ENCODE data around the gene CNOT1. TPM values are rescaled to one million over a fixed set of nuclear protein-coding genes. Genes with fewer than 3 reads are reported as not detected.
"Not testable (repeated sequence)": the region's sequence is repeated elsewhere in the genome, so short reads cannot be mapped to it uniquely, and the experiment has no call there.

The CNOT1 gene
- total RNA-seq, 1 donor from 2014 or later, result 64.1 TPM

DNA sequence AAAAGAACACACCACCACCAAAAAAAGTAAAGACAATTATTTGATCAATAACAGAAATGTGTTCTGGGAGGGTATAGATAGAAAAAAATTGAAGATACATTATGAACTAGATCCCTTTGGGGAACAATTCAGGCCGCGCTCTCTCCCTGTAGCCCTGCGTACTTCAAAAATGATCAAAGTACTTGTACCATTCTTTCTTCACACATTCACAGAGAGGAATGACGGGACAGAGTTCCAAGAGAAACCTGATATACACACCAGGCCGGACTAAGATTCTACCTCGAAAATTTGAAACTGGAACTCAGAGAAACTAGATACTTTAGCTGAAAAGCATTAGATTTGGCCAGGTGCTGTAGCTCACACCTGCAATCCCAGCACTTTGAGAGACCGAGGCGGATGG is 50.0 kb downstream of the CNOT1 start:
- no peak for DNase-seq
- H3K4me1 ChIP-seq, result peaks cover 36% of the 10 kb centered on the region
- no peak for TF ChIP-seq CTCF (IDR thresholded peaks at IDR 0.05; ENCODE audit: borderline replicate concordance)
- no peaks in the 10 kb centered on the region for H3K27me3 ChIP-seq (ENCODE audit: low read depth)
- H3K27ac ChIP-seq (replicated peaks), result peak overlapping the region; percentile 51
- no peaks in the 10 kb centered on the region for H3K9me3 ChIP-seq (replicated peaks)
- no peak overlapping the region for H3K4me3 ChIP-seq
- intact Hi-C loops (cut with micrococcal nuclease), result no loop called here
- peaks cover 100% of the 10 kb centered on the region for H3K36me3 ChIP-seq

GRCh38 chr16:58578642-58579041 is 51.0 kb downstream of the CNOT1 start:
- no peak for TF ChIP-seq CTCF (IDR thresholded peaks at IDR 0.05; ENCODE audit: borderline replicate concordance)
- peaks cover 40% of the 10 kb centered on the region for H3K4me1 ChIP-seq
- H3K9me3 ChIP-seq (replicated peaks), result no peaks in the 10 kb centered on the region
- no peak overlapping the region for H3K4me3 ChIP-seq
- peak overlapping the region; percentile 51 for H3K27ac ChIP-seq (replicated peaks)
- no peaks in the 10 kb centered on the region for H3K27me3 ChIP-seq (ENCODE audit: low read depth)
- peaks cover 100% of the 10 kb centered on the region for H3K36me3 ChIP-seq
- DNase-seq, result no peak
- intact Hi-C loops (cut with micrococcal nuclease), result no loop called here

DNA sequence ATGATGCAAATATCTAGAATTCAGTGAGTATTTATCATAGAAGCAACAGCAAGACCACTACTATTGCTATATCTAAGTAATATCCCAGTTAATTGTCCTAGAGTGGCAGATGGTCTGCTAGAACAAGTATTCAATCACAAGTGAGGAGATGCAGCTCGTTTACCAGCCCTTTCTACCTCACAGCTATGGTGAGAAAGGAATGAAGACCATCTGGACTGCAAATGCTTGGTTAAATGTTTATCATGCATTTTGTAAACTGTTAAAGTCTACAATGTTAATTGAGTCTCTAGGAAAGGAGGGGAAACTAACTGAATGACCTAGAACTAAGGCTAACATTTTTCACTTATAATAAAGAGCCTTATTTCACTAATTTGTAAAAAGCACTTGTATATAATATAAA is 52.5 kb downstream of the CNOT1 start:
- intact Hi-C loops (cut with micrococcal nuclease), result no loop called here

GRCh38 chr16:58574895-58575294 is 54.7 kb downstream of the CNOT1 start:
- Histone ChIP-seq H3K27me3 (ENCODE audit: low read depth) (no peaks in the 10 kb centered on the region), H3K27ac (replicated peaks) (peak overlapping the region; percentile 81), H3K36me3 (peaks cover 100% of the 10 kb centered on the region), H3K4me1 (peaks cover 40% of the 10 kb centered on the region), H3K4me3 (no peak overlapping the region), H3K9me3 (replicated peaks) (no peaks in the 10 kb centered on the region)
- intact Hi-C loops (cut with micrococcal nuclease), result no loop called here
- no peak for TF ChIP-seq CTCF (IDR thresholded peaks at IDR 0.05; ENCODE audit: borderline replicate concordance)
- DNase-seq, result no peak

More for the DNA sequence above, 52.5 kb downstream of the CNOT1 start:
- Histone ChIP-seq H3K27ac (replicated peaks) (peak overlapping the region; percentile 18), H3K4me3 (no peak overlapping the region), H3K36me3 (peaks cover 100% of the 10 kb centered on the region), H3K4me1 (peaks cover 40% of the 10 kb centered on the region), H3K27me3 (ENCODE audit: low read depth) (no peaks in the 10 kb centered on the region), H3K9me3 (replicated peaks) (no peaks in the 10 kb centered on the region)
- no peak for TF ChIP-seq CTCF (IDR thresholded peaks at IDR 0.05; ENCODE audit: borderline replicate concordance)
- no peak for DNase-seq

- H3K27me3 ChIP-seq (ENCODE audit: low read depth); DNase-seq; intact Hi-C loops (cut with micrococcal nuclease); H3K9me3 ChIP-seq (replicated peaks); H3K27ac ChIP-seq (replicated peaks); H3K4me3 ChIP-seq; H3K4me1 ChIP-seq: not testable (repeated sequence)
- H3K36me3 ChIP-seq, result peaks cover 56% of the 10 kb centered on the region
Measured at GRCh38 chr16:58565697-58566096, 63.9 kb downstream of the CNOT1 start.

- Histone ChIP-seq H3K27ac (replicated peaks) (no peak overlapping the region), H3K4me3 (no peak overlapping the region), H3K27me3 (ENCODE audit: low read depth) (no peaks in the 10 kb centered on the region), H3K4me1 (no peaks in the 10 kb centered on the region), H3K36me3 (peaks cover 59% of the 10 kb centered on the region), H3K9me3 (replicated peaks) (no peaks in the 10 kb centered on the region)
- no peak for TF ChIP-seq CTCF (IDR thresholded peaks at IDR 0.05; ENCODE audit: borderline replicate concordance)
- no peak for DNase-seq
- intact Hi-C loops (cut with micrococcal nuclease), result no loop called here
Measured at GRCh38 chr16:58563775-58564174, 65.9 kb downstream of the CNOT1 start.
